ENCODE results near the gene WDPCP. TPM values are rescaled to one million over a fixed set of nuclear protein-coding genes. Genes with fewer than 3 reads are reported as not detected.
"Not testable (repeated sequence)": the region's sequence is repeated elsewhere in the genome, so short reads cannot be mapped to it uniquely, and the experiment has no call there.

The WDPCP gene
- total and polyA plus RNA-seq, 7 experiments from 2014 or later: 4.8 to 19.2 (median 15.6) TPM

- Histone ChIP-seq H3K27me3 (ENCODE audit: control insufficient read depth in 2 of 2, insufficient read depth in 2 of 2, low read length in 2 of 2) (peaks cover 0 to 3% of the 10 kb centered on the region in 2 donors), H3K9me3 (ENCODE audit: control insufficient read depth in 2 of 3, low read length in 3 of 3) (no peaks in the 10 kb centered on the region), H3K27ac (ENCODE audit: low read depth, low read length) (no peak overlapping the region), H3K4me3 (ENCODE audit: low read length) (no peak overlapping the region), H3K4me1 (ENCODE audit: control insufficient read depth in 2 of 2, insufficient read depth in 2 of 2, low read length in 2 of 2) (no peaks in the 10 kb centered on the region), H3K36me3 (ENCODE audit: control insufficient read depth in 2 of 3, insufficient read depth in 3 of 3, low read length in 3 of 3) (no peaks in the 10 kb centered on the region)
- no peaks in the 10 kb centered on the region for H3K36me3 Mint-ChIP-seq
- no peaks in the 10 kb centered on the region for H3K4me1 Mint-ChIP-seq
- ChIA-PET POLR2A (no interaction called here), CTCF (no interaction called here)
- no peak overlapping the region for H3K4me3 Mint-ChIP-seq
- intact Hi-C loops (cut with micrococcal nuclease): no loop called here
- peaks cover 10 to 57% (median 26%) of the 10 kb centered on the region in 5 donors for H3K27me3 Mint-ChIP-seq
- peaks cover 0 to 8% (median 0%) of the 10 kb centered on the region in 11 donors for H3K9me3 Mint-ChIP-seq
- no peak overlapping the region for H3K27ac Mint-ChIP-seq
- ATAC-seq (no peak), DNase-seq (no peak)
Measured at GRCh38 chr2:63081404-63081803, 506.9 kb downstream of the WDPCP start.

GRCh38 chr2:63078852-63079606, 509.2 kb downstream of the WDPCP start:
- intact Hi-C loops (cut with micrococcal nuclease): no loop called here
- Mint-ChIP-seq H3K27me3 (peaks cover 7 to 52% (median 22%) of the 10 kb centered on the region in 5 donors), H3K9me3 (no peaks in the 10 kb centered on the region), H3K27ac (no peak overlapping the region), H3K4me3 (no peak overlapping the region), H3K36me3 (no peaks in the 10 kb centered on the region), H3K4me1 (no peaks in the 10 kb centered on the region)
- Histone ChIP-seq H3K27me3 (ENCODE audit: control insufficient read depth in 2 of 2, insufficient read depth in 2 of 2, low read length in 2 of 2) (peaks cover 0 to 3% of the 10 kb centered on the region in 2 donors), H3K27ac (ENCODE audit: low read depth, low read length) (no peak overlapping the region), H3K36me3 (ENCODE audit: control insufficient read depth in 2 of 3, insufficient read depth in 3 of 3, low read length in 3 of 3) (no peaks in the 10 kb centered on the region), H3K4me3 (ENCODE audit: low read length) (no peak overlapping the region), H3K9me3 (ENCODE audit: control insufficient read depth in 2 of 3, low read length in 3 of 3) (no peaks in the 10 kb centered on the region), H3K4me1 (ENCODE audit: control insufficient read depth in 2 of 2, insufficient read depth in 2 of 2, low read length in 2 of 2) (no peaks in the 10 kb centered on the region)
- CTCF ChIA-PET: no interaction called here
- ATAC-seq (no peak), DNase-seq (no peak)
- POLR2A ChIA-PET: no interaction called here

GRCh38 chr2:63074399-63074798, 513.9 kb downstream of the WDPCP start:
- CTCF ChIA-PET; ATAC-seq; intact Hi-C loops (cut with micrococcal nuclease); H3K36me3 ChIP-seq (ENCODE audit: control insufficient read depth in 2 of 3, insufficient read depth in 3 of 3, low read length in 3 of 3); H3K9me3 Mint-ChIP-seq; H3K27ac ChIP-seq (ENCODE audit: low read depth, low read length); H3K36me3 Mint-ChIP-seq; H3K4me1 Mint-ChIP-seq; H3K4me3 Mint-ChIP-seq; POLR2A ChIA-PET; H3K27ac Mint-ChIP-seq; DNase-seq; H3K4me1 ChIP-seq (ENCODE audit: control insufficient read depth in 2 of 2, insufficient read depth in 2 of 2, low read length in 2 of 2); H3K4me3 ChIP-seq (ENCODE audit: low read length); H3K27me3 ChIP-seq (ENCODE audit: control insufficient read depth in 2 of 2, insufficient read depth in 2 of 2, low read length in 2 of 2); H3K9me3 ChIP-seq (ENCODE audit: control insufficient read depth in 2 of 3, low read length in 3 of 3): not testable (repeated sequence)
- H3K27me3 Mint-ChIP-seq: peaks cover 9 to 50% (median 28%) of the 10 kb centered on the region in 5 donors

GRCh38 chr2:63073994-63074393, 514.3 kb downstream of the WDPCP start:
- H3K36me3 Mint-ChIP-seq: no peaks in the 10 kb centered on the region
- POLR2A ChIA-PET: no interaction called here
- no peaks in the 10 kb centered on the region for H3K9me3 ChIP-seq (ENCODE audit: control insufficient read depth in 2 of 3, low read length in 3 of 3)
- no peaks in the 10 kb centered on the region for H3K36me3 ChIP-seq (ENCODE audit: control insufficient read depth in 2 of 3, insufficient read depth in 3 of 3, low read length in 3 of 3)
- peaks cover 0 to 2% (median 0%) of the 10 kb centered on the region in 11 donors for H3K9me3 Mint-ChIP-seq
- intact Hi-C loops (cut with micrococcal nuclease): no loop called here
- CTCF ChIA-PET: no interaction called here
- H3K4me3 Mint-ChIP-seq: no peak overlapping the region
- H3K4me1 Mint-ChIP-seq: no peaks in the 10 kb centered on the region
- DNase-seq (no peak), ATAC-seq (no peak)
- H3K4me3 ChIP-seq (ENCODE audit: low read length): no peak overlapping the region
- no peak overlapping the region for H3K27ac Mint-ChIP-seq
- H3K27ac ChIP-seq (ENCODE audit: low read depth, low read length): no peak overlapping the region
- peaks cover 12 to 50% (median 28%) of the 10 kb centered on the region in 5 donors for H3K27me3 Mint-ChIP-seq
- H3K27me3 ChIP-seq (ENCODE audit: control insufficient read depth in 2 of 2, insufficient read depth in 2 of 2, low read length in 2 of 2): no peaks in the 10 kb centered on the region
- no peaks in the 10 kb centered on the region for H3K4me1 ChIP-seq (ENCODE audit: control insufficient read depth in 2 of 2, insufficient read depth in 2 of 2, low read length in 2 of 2)

- Mint-ChIP-seq H3K4me3 (no peak overlapping the region), H3K9me3 (peaks cover 0 to 3% (median 0%) of the 10 kb centered on the region in 11 donors), H3K27ac (no peak overlapping the region), H3K36me3 (no peaks in the 10 kb centered on the region), H3K4me1 (no peaks in the 10 kb centered on the region), H3K27me3 (peaks cover 15 to 43% (median 22%) of the 10 kb centered on the region in 5 donors)
- Histone ChIP-seq H3K36me3 (ENCODE audit: control insufficient read depth in 2 of 3, insufficient read depth in 3 of 3, low read length in 3 of 3) (no peaks in the 10 kb centered on the region), H3K4me3 (ENCODE audit: low read length) (no peak overlapping the region), H3K4me1 (ENCODE audit: control insufficient read depth in 2 of 2, insufficient read depth in 2 of 2, low read length in 2 of 2) (no peaks in the 10 kb centered on the region), H3K27ac (ENCODE audit: low read depth, low read length) (no peak overlapping the region), H3K27me3 (ENCODE audit: control insufficient read depth in 2 of 2, insufficient read depth in 2 of 2, low read length in 2 of 2) (no peaks in the 10 kb centered on the region), H3K9me3 (ENCODE audit: control insufficient read depth in 2 of 3, low read length in 3 of 3) (no peaks in the 10 kb centered on the region)
- intact Hi-C loops (cut with micrococcal nuclease): no loop called here
- ATAC-seq: no peak
- DNase-seq: no peak
- ChIA-PET CTCF (no interaction called here), POLR2A (no interaction called here)
Measured at GRCh38 chr2:63071664-63072063, 516.6 kb downstream of the WDPCP start.

Other genes with a start within 250 kb of the WDPCP start
- 100 to 1,000 TPM in 1 of 5 experiments, 10 to 100 TPM in 4; 76.5 to 180 (median 84.2) TPM for gene MDH1, start 486 bp upstream of the WDPCP start, total RNA-seq
- gene MDH1, start 486 bp upstream of the WDPCP start, polyA plus RNA-seq: 100 to 1,000 TPM; 263 to 268 TPM